OCI-LY1 (cell line): ENCODE data around the gene FURIN.
"Not testable (repeated sequence)": the region's sequence is repeated elsewhere in the genome, so short reads cannot be mapped to it uniquely, and the experiment has no call there.

Experiments used
- CTCF ChIP-seq: fragments of 200-600 bp; sonication (generic), shearing (Covaris generic); IDR thresholded peaks from 2 replicates; pipeline ENCODE4 v1.5.1; 2017; ENCODE audit warnings: mild to moderate bottlenecking, antibody characterized with exemption, low read length, moderate library complexity, mixed read lengths
- EZH2 ChIP-seq: fragments of 200-600 bp; sonication (generic), shearing (Covaris generic); IDR thresholded peaks from 2 replicates; pipeline ENCODE4 v1.8.0; 2017; ENCODE audit warnings: borderline replicate concordance, mixed run types, mild to moderate bottlenecking, antibody characterized with exemption, low read length, moderate library complexity, mixed read lengths

- TF ChIP-seq CTCF, EZH2: not testable (repeated sequence)
Observed at GRCh38 chr15:90826206-90826885, 42.0 kb upstream of the FURIN start.
